ENCODE data around the gene PHLPP2. TPM values are rescaled to one million over a fixed set of nuclear protein-coding genes. Genes with fewer than 3 reads are reported as not detected.

PHLPP2 gene
- total RNA-seq, 1 experiment from 2014 or later = 13.1 TPM

- DNase-seq (ENCODE audit: low read depth, low spot score) (no peak), ATAC-seq (no peak)
- intact Hi-C loops (cut with micrococcal nuclease; ENCODE audit: unreplicated experiment) = no loop called here
- H3K9me3 ChIP-seq (ENCODE audit: control insufficient read depth, insufficient read depth, low read depth, low read length) = no peaks in the 10 kb centered on the region
- H3K4me3 ChIP-seq (ENCODE audit: low read depth in 2 of 2, low read length in 2 of 2) = no peak overlapping the region
- TF ChIP-seq SIN3A (IDR thresholded peaks at IDR 0.05; ENCODE audit: borderline replicate concordance, insufficient read depth, low read depth, low read length) = no peak
- TF ChIP-seq POLR2AphosphoS5 (IDR thresholded peaks at IDR 0.05; ENCODE audit: low read depth, low read length) = no peak
- no peak for TF ChIP-seq CTCF (IDR thresholded peaks at IDR 0.05)
- TF ChIP-seq TCF7L2 (IDR thresholded peaks at IDR 0.05; ENCODE audit: low read depth, low read length) = no peak
- no peak for TF ChIP-seq REST (IDR thresholded peaks at IDR 0.05; ENCODE audit: insufficient read depth in 1 of 2, low read depth in 2 of 2, low read length in 1 of 2)
- peaks cover 11% of the 10 kb centered on the region for H3K36me3 ChIP-seq (ENCODE audit: control insufficient read depth, insufficient read depth, low read length)
- ChIA-PET POLR2A (no interaction called here), CTCF (no interaction called here)
- H3K4me1 ChIP-seq (ENCODE audit: control insufficient read depth, insufficient read depth, low read length) = no peaks in the 10 kb centered on the region
- no peaks in the 10 kb centered on the region for H3K27me3 ChIP-seq (ENCODE audit: control insufficient read depth, insufficient read depth, low read length)
- no TSS peak for BruUV-seq (replicated peaks)
- in situ Hi-C loops (cut with HindIII; ENCODE audit: low pct_unique_long_range_greater_than_20kb, low sequenced_read_pairs) = no loop called here
- no peak overlapping the region for H3K27ac ChIP-seq (ENCODE audit: low read length)
Measured at GRCh38 chr16:71674229-71674628, 50.3 kb downstream of the PHLPP2 start.

- Histone ChIP-seq H3K9me3 (ENCODE audit: control insufficient read depth, insufficient read depth, low read depth, low read length) (no peaks in the 10 kb centered on the region), H3K4me3 (ENCODE audit: low read depth in 2 of 2, low read length in 2 of 2) (no peak overlapping the region), H3K27me3 (ENCODE audit: control insufficient read depth, insufficient read depth, low read length) (no peaks in the 10 kb centered on the region), H3K4me1 (ENCODE audit: control insufficient read depth, insufficient read depth, low read length) (no peaks in the 10 kb centered on the region), H3K36me3 (ENCODE audit: control insufficient read depth, insufficient read depth, low read length) (peaks cover 14% of the 10 kb centered on the region), H3K27ac (ENCODE audit: low read length) (no peak overlapping the region)
- TF ChIP-seq TCF7L2 (IDR thresholded peaks at IDR 0.05; ENCODE audit: low read depth, low read length) = no peak
- TF ChIP-seq REST (IDR thresholded peaks at IDR 0.05; ENCODE audit: insufficient read depth in 1 of 2, low read depth in 2 of 2, low read length in 1 of 2) = no peak
- no peak for TF ChIP-seq SIN3A (IDR thresholded peaks at IDR 0.05; ENCODE audit: borderline replicate concordance, insufficient read depth, low read depth, low read length)
- no peak for TF ChIP-seq POLR2AphosphoS5 (IDR thresholded peaks at IDR 0.05; ENCODE audit: low read depth, low read length)
- no peak for TF ChIP-seq CTCF (IDR thresholded peaks at IDR 0.05)
- ChIA-PET CTCF (interaction anchor here (0.6 kb wide), 1 partner anchor 11 kb away, joined by 8 read pairs; no protein-coding TSS in a partner anchor), POLR2A (no interaction called here)
- TSS peak; percentile 21 for BruUV-seq (replicated peaks)
- DNase-seq (ENCODE audit: low read depth, low spot score) (no peak), ATAC-seq (no peak)
- intact Hi-C loops (cut with micrococcal nuclease; ENCODE audit: unreplicated experiment) (no loop called here), in situ Hi-C loops (cut with HindIII; ENCODE audit: low pct_unique_long_range_greater_than_20kb, low sequenced_read_pairs) (no loop called here)
Measured at GRCh38 chr16:71673582-71673973, 50.9 kb downstream of the PHLPP2 start.

Measured in Panc1 (cell line).